Stimulated activated memory B cell treated with anti-CD40 and anti-IgM and Interleukin-4, amounts not matched to agents 10 μg/mL and 1 μg/mL and 100 μg/mL, for 72 hours (primary cell): ENCODE measurements around the gene C3AR1.
"Not testable (repeated sequence)": the region's sequence is repeated elsewhere in the genome, so short reads cannot be mapped to it uniquely, and the experiment has no call there.

ENCODE experiments used
- ATAC-seq: fragments of 150-1000 bp; cut with Tn5 transposase; 2 replicates; pipeline ENCODE4 v1.10.0; 2021
- H3K27ac Mint-ChIP-seq: one replicate; pipeline ENCODE4 v1.8.0; 2022; ENCODE audit warnings: mild to moderate bottlenecking, mixed read lengths
- H3K27me3 Mint-ChIP-seq: one replicate; pipeline ENCODE4 v1.8.0; 2022; ENCODE audit warnings: mixed read lengths
- H3K36me3 Mint-ChIP-seq: one replicate; pipeline ENCODE4 v1.8.0; 2022; ENCODE audit warnings: mixed read lengths
- H3K4me1 Mint-ChIP-seq: one replicate; pipeline ENCODE4 v1.8.0; 2022; ENCODE audit warnings: mixed read lengths
- H3K4me3 Mint-ChIP-seq: one replicate; pipeline ENCODE4 v1.8.0; 2022; ENCODE audit warnings: mild to moderate bottlenecking, moderate library complexity, mixed read lengths
- H3K9me3 Mint-ChIP-seq: one replicate; pipeline ENCODE4 v1.8.0; 2022; ENCODE audit warnings: mixed read lengths

The C3AR1 gene

GRCh38 chr12:8077207-8077606 is 11.0 kb upstream of the C3AR1 start:
- no peaks in the 10 kb centered on the region for H3K9me3 Mint-ChIP-seq
- peaks cover 8% of the 10 kb centered on the region for H3K27me3 Mint-ChIP-seq
- H3K27ac Mint-ChIP-seq = no peak overlapping the region
- ATAC-seq = no peak
- no peak overlapping the region for H3K4me3 Mint-ChIP-seq
- no peaks in the 10 kb centered on the region for H3K36me3 Mint-ChIP-seq
- H3K4me1 Mint-ChIP-seq = peaks cover 15% of the 10 kb centered on the region

GRCh38 chr12:8076366-8076765 is 10.2 kb upstream of the C3AR1 start:
- Mint-ChIP-seq H3K4me3 (no peak overlapping the region), H3K36me3 (no peaks in the 10 kb centered on the region), H3K27ac (no peak overlapping the region), H3K27me3 (peaks cover 8% of the 10 kb centered on the region), H3K9me3 (no peaks in the 10 kb centered on the region), H3K4me1 (peaks cover 15% of the 10 kb centered on the region)
- ATAC-seq = no peak

GRCh38 chr12:8075935-8076334 is 9.8 kb upstream of the C3AR1 start:
- Mint-ChIP-seq H3K4me3 (no peak overlapping the region), H3K9me3 (no peaks in the 10 kb centered on the region), H3K36me3 (no peaks in the 10 kb centered on the region), H3K27me3 (peaks cover 8% of the 10 kb centered on the region), H3K4me1 (peaks cover 15% of the 10 kb centered on the region), H3K27ac (no peak overlapping the region)
- ATAC-seq = no peak

- not testable (repeated sequence) for H3K9me3 Mint-ChIP-seq, H3K4me3 Mint-ChIP-seq, H3K27ac Mint-ChIP-seq, H3K36me3 Mint-ChIP-seq, H3K4me1 Mint-ChIP-seq, ATAC-seq, H3K27me3 Mint-ChIP-seq
These were observed 5.7 kb upstream of the C3AR1 start for GRCh38 chr12:8071820-8072219.

GRCh38 chr12:8069582-8069981 is 3.4 kb upstream of the C3AR1 start:
- no peak overlapping the region for H3K4me3 Mint-ChIP-seq
- ATAC-seq = no peak
- H3K4me1 Mint-ChIP-seq = peaks cover 14% of the 10 kb centered on the region
- peaks cover 8% of the 10 kb centered on the region for H3K27me3 Mint-ChIP-seq
- no peaks in the 10 kb centered on the region for H3K36me3 Mint-ChIP-seq
- H3K27ac Mint-ChIP-seq = no peak overlapping the region
- no peaks in the 10 kb centered on the region for H3K9me3 Mint-ChIP-seq

GRCh38 chr12:8064131-8064530 is 2.0 kb downstream of the C3AR1 start:
- H3K36me3 Mint-ChIP-seq = no peaks in the 10 kb centered on the region
- H3K4me1 Mint-ChIP-seq = peaks cover 14% of the 10 kb centered on the region
- no peak overlapping the region for H3K27ac Mint-ChIP-seq
- H3K4me3 Mint-ChIP-seq = no peak overlapping the region
- no peaks in the 10 kb centered on the region for H3K9me3 Mint-ChIP-seq
- no peak for ATAC-seq
- no peaks in the 10 kb centered on the region for H3K27me3 Mint-ChIP-seq

- Mint-ChIP-seq H3K4me3 (no peak overlapping the region), H3K4me1 (no peaks in the 10 kb centered on the region), H3K27me3 (no peaks in the 10 kb centered on the region), H3K36me3 (peaks cover 16% of the 10 kb centered on the region), H3K27ac (no peak overlapping the region), H3K9me3 (no peaks in the 10 kb centered on the region)
- no peak for ATAC-seq
These were observed 7.7 kb downstream of the C3AR1 start for GRCh38 chr12:8058506-8058905.

DNA sequence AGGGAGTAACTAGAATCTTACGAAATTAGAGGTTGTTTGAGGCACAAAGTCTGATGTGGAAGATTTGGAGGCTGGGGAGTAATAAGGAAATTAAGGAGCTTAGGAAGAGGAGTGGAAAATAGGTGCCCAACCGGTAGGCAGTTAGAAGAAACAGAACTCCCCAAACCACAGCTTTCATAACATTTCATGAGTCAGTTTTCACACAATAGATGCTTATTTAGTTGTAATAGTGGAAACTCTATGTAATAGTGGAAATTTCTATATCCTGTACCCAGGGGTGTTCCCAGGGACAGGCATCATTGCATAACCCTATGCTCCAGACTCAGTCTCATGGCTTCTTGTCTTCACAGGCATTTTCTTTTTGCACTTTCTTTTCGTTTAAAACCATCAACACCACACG is 8.3 kb downstream of the C3AR1 start:
- no peaks in the 10 kb centered on the region for H3K27me3 Mint-ChIP-seq
- no peaks in the 10 kb centered on the region for H3K9me3 Mint-ChIP-seq
- H3K4me1 Mint-ChIP-seq = no peaks in the 10 kb centered on the region
- H3K36me3 Mint-ChIP-seq = peaks cover 23% of the 10 kb centered on the region
- H3K27ac Mint-ChIP-seq = no peak overlapping the region
- no peak for ATAC-seq
- no peak overlapping the region for H3K4me3 Mint-ChIP-seq

- Mint-ChIP-seq H3K4me3 (no peak overlapping the region), H3K36me3 (peaks cover 28% of the 10 kb centered on the region), H3K9me3 (no peaks in the 10 kb centered on the region), H3K27me3 (no peaks in the 10 kb centered on the region), H3K27ac (no peak overlapping the region), H3K4me1 (no peaks in the 10 kb centered on the region)
- ATAC-seq = no peak
These were observed 8.9 kb downstream of the C3AR1 start for GRCh38 chr12:8057306-8057705.

DNA sequence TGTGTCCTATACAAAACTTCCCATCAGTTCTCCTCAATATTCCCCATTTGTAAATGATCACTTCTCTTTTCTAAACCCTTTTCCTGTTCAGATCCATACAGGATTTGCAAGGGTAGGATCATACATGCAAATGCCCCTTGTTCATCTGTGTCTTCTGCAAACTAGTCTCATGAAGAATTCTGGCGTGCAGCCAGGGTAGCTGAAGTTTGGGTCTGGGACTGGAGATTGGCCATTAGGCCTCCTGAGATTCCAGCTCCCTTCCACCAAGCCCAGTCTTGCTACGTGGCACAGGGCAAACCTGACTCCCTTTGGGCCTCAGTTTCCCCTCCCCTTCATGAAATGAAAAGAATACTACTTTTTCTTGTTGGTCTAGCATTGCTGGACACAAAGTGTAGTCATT is 11.3 kb downstream of the C3AR1 start:
- no peak for ATAC-seq
- no peaks in the 10 kb centered on the region for H3K27me3 Mint-ChIP-seq
- H3K9me3 Mint-ChIP-seq = no peaks in the 10 kb centered on the region
- no peak overlapping the region for H3K27ac Mint-ChIP-seq
- H3K4me1 Mint-ChIP-seq = peaks cover 6% of the 10 kb centered on the region
- peaks cover 42% of the 10 kb centered on the region for H3K36me3 Mint-ChIP-seq
- H3K4me3 Mint-ChIP-seq = no peak overlapping the region

DNA sequence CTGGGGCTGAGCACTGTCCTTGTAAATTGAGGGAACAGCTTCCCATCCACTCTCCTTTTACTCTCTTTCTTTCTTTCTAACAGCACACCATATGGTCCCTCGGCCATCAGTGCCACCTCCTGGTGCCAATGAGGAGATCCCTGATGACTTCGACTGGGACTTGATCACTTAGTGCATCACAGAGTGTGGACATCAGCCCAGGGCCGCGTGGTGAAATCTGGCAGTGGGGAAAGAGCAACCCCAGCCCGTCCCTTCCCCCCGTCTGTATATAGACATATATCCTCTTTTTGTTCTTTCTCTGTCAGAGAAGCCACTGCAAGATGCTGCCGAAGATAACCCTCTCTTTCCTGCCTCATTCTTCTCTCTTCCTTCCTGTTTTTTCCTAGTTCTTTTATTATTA is 13.5 kb downstream of the C3AR1 start:
- no peak for ATAC-seq
- Mint-ChIP-seq H3K4me1 (peaks cover 12% of the 10 kb centered on the region), H3K36me3 (peaks cover 63% of the 10 kb centered on the region), H3K27me3 (no peaks in the 10 kb centered on the region), H3K4me3 (no peak overlapping the region), H3K27ac (no peak overlapping the region), H3K9me3 (no peaks in the 10 kb centered on the region)

DNA sequence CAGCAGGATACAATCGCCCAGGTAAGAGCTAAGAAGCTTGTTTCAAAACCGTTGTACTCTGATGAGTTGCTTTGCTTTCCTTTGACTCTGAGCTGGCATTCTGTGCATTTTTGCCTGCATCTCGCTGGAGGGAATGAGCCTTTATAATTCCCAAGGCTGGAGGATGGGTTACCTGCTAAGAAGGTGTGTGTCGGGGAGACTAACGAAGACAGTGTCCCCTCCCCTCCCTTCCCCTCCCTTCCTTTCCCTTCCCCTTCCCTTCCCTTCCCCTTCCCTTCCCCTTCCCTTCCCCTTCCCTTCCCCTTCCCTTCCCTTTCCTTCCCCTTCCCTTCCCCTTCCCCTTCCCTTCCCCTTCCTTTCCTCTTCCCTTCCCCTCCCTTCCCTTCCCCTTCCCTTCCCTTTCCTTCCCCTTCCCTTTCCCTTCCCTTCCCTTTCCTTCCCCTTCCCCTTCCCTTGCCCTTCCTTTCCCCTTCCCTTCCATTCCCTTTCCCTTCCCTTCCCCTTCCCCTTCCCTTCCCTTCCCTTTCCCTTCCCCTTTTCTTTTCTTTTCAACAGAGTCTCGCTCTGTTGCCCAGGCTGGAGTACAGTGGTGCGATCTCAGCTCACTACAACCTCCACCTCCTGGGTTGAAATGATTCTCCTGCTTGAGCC is 15.4 kb downstream of the C3AR1 start:
- H3K27me3 Mint-ChIP-seq = no peaks in the 10 kb centered on the region
- no peak for ATAC-seq
- H3K4me1 Mint-ChIP-seq = peaks cover 12% of the 10 kb centered on the region
- peaks cover 74% of the 10 kb centered on the region for H3K36me3 Mint-ChIP-seq
- peak overlapping the region; percentile 20 for H3K27ac Mint-ChIP-seq
- H3K4me3 Mint-ChIP-seq = no peak overlapping the region
- no peaks in the 10 kb centered on the region for H3K9me3 Mint-ChIP-seq

DNA sequence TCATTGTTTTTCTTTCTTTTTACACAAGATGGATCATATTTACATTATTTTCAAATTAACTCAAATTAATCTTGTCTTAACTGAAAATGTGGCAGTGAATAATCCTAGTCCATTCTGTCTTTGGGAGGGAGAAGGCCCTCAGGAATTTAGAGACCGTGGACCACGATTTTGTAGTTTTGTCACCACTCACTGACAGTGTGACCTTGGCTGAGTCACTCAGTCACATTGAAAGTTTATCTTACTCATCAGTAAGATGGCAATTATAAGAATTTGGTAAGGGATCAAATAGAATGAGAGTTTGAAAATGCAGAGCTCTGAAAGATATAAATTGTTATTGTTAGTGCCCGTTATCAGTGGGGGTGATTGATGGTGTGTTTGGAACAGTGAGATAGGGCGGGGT is 17.3 kb downstream of the C3AR1 start:
- Mint-ChIP-seq H3K27me3 (no peaks in the 10 kb centered on the region), H3K9me3 (no peaks in the 10 kb centered on the region), H3K27ac (no peak overlapping the region), H3K36me3 (peaks cover 70% of the 10 kb centered on the region), H3K4me3 (no peak overlapping the region), H3K4me1 (peaks cover 12% of the 10 kb centered on the region)
- no peak for ATAC-seq

DNA sequence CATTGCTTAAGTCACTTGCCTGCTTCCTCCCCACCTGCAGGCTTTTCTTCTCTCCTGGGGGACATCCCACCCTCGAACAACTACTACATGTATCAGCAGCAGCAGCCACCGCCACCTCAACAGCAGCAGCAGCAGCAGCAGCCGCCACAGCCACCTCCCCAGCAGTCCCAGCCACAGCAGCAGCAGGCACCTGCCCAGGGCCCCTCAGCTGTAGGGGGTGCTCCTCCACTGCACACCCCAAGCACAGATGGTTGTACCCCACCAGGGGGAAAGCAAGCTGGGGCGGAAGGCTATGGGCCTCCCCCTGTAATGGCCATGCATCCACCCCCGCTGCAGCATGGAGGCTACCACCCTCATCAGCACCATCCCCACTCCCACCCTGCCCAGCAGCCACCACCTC is 18.3 kb downstream of the C3AR1 start:
- Mint-ChIP-seq H3K36me3 (peaks cover 69% of the 10 kb centered on the region), H3K27ac (no peak overlapping the region), H3K4me3 (no peak overlapping the region), H3K4me1 (peaks cover 12% of the 10 kb centered on the region), H3K27me3 (no peaks in the 10 kb centered on the region), H3K9me3 (no peaks in the 10 kb centered on the region)
- no peak for ATAC-seq

GRCh38 chr12:8045952-8046944 is 19.9 kb downstream of the C3AR1 start:
- no peaks in the 10 kb centered on the region for H3K9me3 Mint-ChIP-seq
- no peak overlapping the region for H3K27ac Mint-ChIP-seq
- no peak overlapping the region for H3K4me3 Mint-ChIP-seq
- no peaks in the 10 kb centered on the region for H3K27me3 Mint-ChIP-seq
- H3K4me1 Mint-ChIP-seq = peaks cover 9% of the 10 kb centered on the region
- no peak for ATAC-seq
- H3K36me3 Mint-ChIP-seq = peaks cover 66% of the 10 kb centered on the region

- H3K27me3 Mint-ChIP-seq = no peaks in the 10 kb centered on the region
- H3K4me3 Mint-ChIP-seq = no peak overlapping the region
- no peak overlapping the region for H3K27ac Mint-ChIP-seq
- peaks cover 31% of the 10 kb centered on the region for H3K36me3 Mint-ChIP-seq
- H3K9me3 Mint-ChIP-seq = no peaks in the 10 kb centered on the region
- ATAC-seq = no peak
- peaks cover 36% of the 10 kb centered on the region for H3K4me1 Mint-ChIP-seq
These were observed 25.4 kb downstream of the C3AR1 start for GRCh38 chr12:8040791-8041190.
